ENCODE data around the gene SPATA24. TPM values are rescaled to one million over a fixed set of nuclear protein-coding genes. Genes with fewer than 3 reads are reported as not detected.

Gene SPATA24
- polyA plus RNA-seq, 3 donors, result 1.6 to 3.5 (median 3.2) TPM

DNA sequence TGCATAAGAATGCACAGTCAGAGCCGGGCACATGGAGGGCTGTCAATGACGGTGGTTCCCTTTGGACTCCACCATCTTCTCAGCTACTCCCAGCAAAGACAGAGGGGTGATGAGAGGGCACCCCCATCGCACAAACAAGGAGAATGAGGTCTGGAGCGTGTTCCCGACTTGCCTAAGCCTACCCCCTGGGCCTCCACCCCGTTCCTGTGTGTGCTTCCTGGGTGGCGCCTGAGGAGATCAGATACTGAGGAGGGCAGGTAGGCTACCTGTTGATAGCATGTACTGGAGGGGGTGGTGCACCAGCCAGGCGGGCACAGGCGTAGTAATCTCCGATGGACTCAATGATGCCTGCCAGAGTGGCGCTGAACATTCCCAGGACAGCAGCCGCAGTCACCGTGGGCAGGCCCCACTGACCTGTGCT, 24.9 kb downstream of the SPATA24 start:
- Mint-ChIP-seq H3K36me3 (peaks cover 2 to 15% of the 10 kb centered on the region in 2 donors), H3K4me1 (no peaks in the 10 kb centered on the region), H3K27me3 (ENCODE audit: low read depth in 3 of 3) (peaks cover 0 to 12% (median 0%) of the 10 kb centered on the region in 3 donors), H3K9me3 (peaks cover 0 to 2% (median 0%) of the 10 kb centered on the region in 7 donors), H3K27ac (no peak overlapping the region), H3K4me3 (no peak overlapping the region)
- no peak for DNase-seq
- H3K9ac ChIP-seq (ENCODE audit: insufficient read depth, low read length, poor library complexity, severe bottlenecking), result no peak overlapping the region
- H4K20me1 ChIP-seq (ENCODE audit: insufficient read depth, low read length), result no peaks in the 10 kb centered on the region
- no peak overlapping the region for H3K4me3 ChIP-seq (replicated peaks in 1 of 3; ENCODE audit: low read depth in 2 of 3, low read length in 3 of 3)
- peaks cover 0 to 1% of the 10 kb centered on the region in 2 donors for H3K36me3 ChIP-seq (replicated peaks in 1 of 2; ENCODE audit: control insufficient read depth in 1 of 2, insufficient read depth in 2 of 2, low read length in 2 of 2)
- WGBS (ENCODE audit: insufficient coverage), result 71% methylated on average over 11 of the region's 13 CpGs
- no peak overlapping the region for H3K4me2 ChIP-seq (replicated peaks; ENCODE audit: extremely low read depth, low read length, poor library complexity, severe bottlenecking)
- no peaks in the 10 kb centered on the region for H3K9me3 ChIP-seq (replicated peaks in 1 of 2; ENCODE audit: control insufficient read depth in 1 of 2, insufficient read depth in 1 of 2, low read length in 2 of 2)
- no peaks in the 10 kb centered on the region for H3K79me2 ChIP-seq (ENCODE audit: insufficient read depth, low read length)
- H3K27ac ChIP-seq (ENCODE audit: low read depth in 1 of 2, low read length in 2 of 2), result no peak overlapping the region
- TF ChIP-seq, protein P1, sequence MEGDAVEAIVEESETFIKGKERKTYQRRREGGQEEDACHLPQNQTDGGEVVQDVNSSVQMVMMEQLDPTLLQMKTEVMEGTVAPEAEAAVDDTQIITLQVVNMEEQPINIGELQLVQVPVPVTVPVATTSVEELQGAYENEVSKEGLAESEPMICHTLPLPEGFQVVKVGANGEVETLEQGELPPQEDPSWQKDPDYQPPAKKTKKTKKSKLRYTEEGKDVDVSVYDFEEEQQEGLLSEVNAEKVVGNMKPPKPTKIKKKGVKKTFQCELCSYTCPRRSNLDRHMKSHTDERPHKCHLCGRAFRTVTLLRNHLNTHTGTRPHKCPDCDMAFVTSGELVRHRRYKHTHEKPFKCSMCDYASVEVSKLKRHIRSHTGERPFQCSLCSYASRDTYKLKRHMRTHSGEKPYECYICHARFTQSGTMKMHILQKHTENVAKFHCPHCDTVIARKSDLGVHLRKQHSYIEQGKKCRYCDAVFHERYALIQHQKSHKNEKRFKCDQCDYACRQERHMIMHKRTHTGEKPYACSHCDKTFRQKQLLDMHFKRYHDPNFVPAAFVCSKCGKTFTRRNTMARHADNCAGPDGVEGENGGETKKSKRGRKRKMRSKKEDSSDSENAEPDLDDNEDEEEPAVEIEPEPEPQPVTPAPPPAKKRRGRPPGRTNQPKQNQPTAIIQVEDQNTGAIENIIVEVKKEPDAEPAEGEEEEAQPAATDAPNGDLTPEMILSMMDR (IDR thresholded peaks at IDR 0.05), result no peak
- H3K27me3 ChIP-seq (ENCODE audit: control insufficient read depth in 2 of 2, insufficient read depth in 2 of 2, low read length in 2 of 2), result no peaks in the 10 kb centered on the region
- intact Hi-C loops (cut with micrococcal nuclease), result no loop called here
- H3K4me1 ChIP-seq (ENCODE audit: control insufficient read depth in 1 of 2, insufficient read depth in 2 of 2, low read length in 2 of 2), result no peaks in the 10 kb centered on the region
- no peak overlapping the region for H2AFZ ChIP-seq (ENCODE audit: insufficient read depth, low read depth, low read length, poor library complexity, severe bottlenecking)

DNA sequence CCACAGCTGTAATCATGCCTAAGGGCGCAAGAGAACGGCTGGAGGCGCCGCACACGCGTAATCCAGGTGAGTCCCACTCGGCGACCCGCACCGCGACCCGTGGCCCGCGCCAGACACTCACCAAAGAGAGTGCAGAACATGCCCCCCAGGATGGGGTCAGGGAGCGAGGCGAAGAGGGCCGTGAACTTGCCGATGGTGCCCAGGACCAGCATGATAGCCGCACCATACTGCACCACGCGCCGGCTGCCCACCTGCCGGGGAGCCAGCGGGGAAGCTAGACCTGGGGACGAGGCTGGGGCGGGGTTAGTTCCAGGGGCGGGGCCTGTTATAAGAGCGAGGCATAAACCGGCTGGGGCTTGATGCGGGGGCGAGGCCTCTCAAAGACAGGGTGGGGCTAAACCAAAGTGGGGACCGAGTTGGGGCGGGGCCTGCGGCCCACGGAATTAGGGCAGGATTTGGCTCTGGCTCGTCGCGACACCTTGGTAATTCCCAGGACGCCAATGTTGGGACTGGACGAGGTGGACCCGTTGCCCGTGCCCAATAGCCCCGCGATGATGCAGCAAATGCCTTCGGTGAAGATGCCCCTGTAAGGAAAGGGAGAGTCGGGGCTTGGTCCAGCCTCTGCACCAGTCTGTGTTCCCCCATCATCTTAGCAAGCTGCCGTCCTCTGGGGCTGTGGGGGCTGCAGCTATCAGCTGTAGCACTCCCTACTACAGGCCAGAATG, 25.6 kb downstream of the SPATA24 start:
- Histone ChIP-seq H2AFZ (ENCODE audit: insufficient read depth, low read depth, low read length, poor library complexity, severe bottlenecking) (no peak overlapping the region), H3K27me3 (ENCODE audit: control insufficient read depth in 2 of 2, insufficient read depth in 2 of 2, low read length in 2 of 2) (no peaks in the 10 kb centered on the region), H3K79me2 (ENCODE audit: insufficient read depth, low read length) (no peaks in the 10 kb centered on the region), H4K20me1 (ENCODE audit: insufficient read depth, low read length) (no peaks in the 10 kb centered on the region), H3K9ac (ENCODE audit: insufficient read depth, low read length, poor library complexity, severe bottlenecking) (no peak overlapping the region), H3K4me2 (replicated peaks; ENCODE audit: extremely low read depth, low read length, poor library complexity, severe bottlenecking) (no peak overlapping the region), H3K36me3 (replicated peaks in 1 of 2; ENCODE audit: control insufficient read depth in 1 of 2, insufficient read depth in 2 of 2, low read length in 2 of 2) (peaks cover 0 to 8% of the 10 kb centered on the region in 2 donors), H3K4me1 (ENCODE audit: control insufficient read depth in 1 of 2, insufficient read depth in 2 of 2, low read length in 2 of 2) (no peaks in the 10 kb centered on the region), H3K4me3 (replicated peaks in 1 of 3; ENCODE audit: low read depth in 2 of 3, low read length in 3 of 3) (no peak overlapping the region), H3K27ac (ENCODE audit: low read depth in 1 of 2, low read length in 2 of 2) (no peak overlapping the region), H3K9me3 (replicated peaks in 1 of 2; ENCODE audit: control insufficient read depth in 1 of 2, insufficient read depth in 1 of 2, low read length in 2 of 2) (no peaks in the 10 kb centered on the region)
- H3K4me1 Mint-ChIP-seq, result no peaks in the 10 kb centered on the region
- peaks cover 9 to 22% of the 10 kb centered on the region in 2 donors for H3K36me3 Mint-ChIP-seq
- H3K9me3 Mint-ChIP-seq, result peaks cover 0 to 3% (median 0%) of the 10 kb centered on the region in 7 donors
- DNase-seq, result no peak
- WGBS (ENCODE audit: insufficient coverage), result 82% methylated on average over 45 of the region's 47 CpGs
- no peak overlapping the region for H3K4me3 Mint-ChIP-seq
- H3K27me3 Mint-ChIP-seq (ENCODE audit: low read depth in 3 of 3), result peaks cover 0 to 12% (median 0%) of the 10 kb centered on the region in 3 donors
- TF ChIP-seq, protein P1 (IDR thresholded peaks at IDR 0.05), result no peak
- H3K27ac Mint-ChIP-seq, result no peak overlapping the region
- intact Hi-C loops (cut with micrococcal nuclease), result no loop called here

All from CD14-positive monocyte (primary cell).